ENCODE data around the gene FANCC. TPM values are rescaled to one million over a fixed set of nuclear protein-coding genes. Genes with fewer than 3 reads are reported as not detected.
A peak's percentile ranks its signal among the peaks of the same experiment; 100 is the strongest.

FANCC gene
- total and polyA plus RNA-seq, 2 of the 13 experiments (the other 11 are each of a cell fraction or from before 2014, with no cell fraction given): 7.4 to 8.6 TPM

DNA sequence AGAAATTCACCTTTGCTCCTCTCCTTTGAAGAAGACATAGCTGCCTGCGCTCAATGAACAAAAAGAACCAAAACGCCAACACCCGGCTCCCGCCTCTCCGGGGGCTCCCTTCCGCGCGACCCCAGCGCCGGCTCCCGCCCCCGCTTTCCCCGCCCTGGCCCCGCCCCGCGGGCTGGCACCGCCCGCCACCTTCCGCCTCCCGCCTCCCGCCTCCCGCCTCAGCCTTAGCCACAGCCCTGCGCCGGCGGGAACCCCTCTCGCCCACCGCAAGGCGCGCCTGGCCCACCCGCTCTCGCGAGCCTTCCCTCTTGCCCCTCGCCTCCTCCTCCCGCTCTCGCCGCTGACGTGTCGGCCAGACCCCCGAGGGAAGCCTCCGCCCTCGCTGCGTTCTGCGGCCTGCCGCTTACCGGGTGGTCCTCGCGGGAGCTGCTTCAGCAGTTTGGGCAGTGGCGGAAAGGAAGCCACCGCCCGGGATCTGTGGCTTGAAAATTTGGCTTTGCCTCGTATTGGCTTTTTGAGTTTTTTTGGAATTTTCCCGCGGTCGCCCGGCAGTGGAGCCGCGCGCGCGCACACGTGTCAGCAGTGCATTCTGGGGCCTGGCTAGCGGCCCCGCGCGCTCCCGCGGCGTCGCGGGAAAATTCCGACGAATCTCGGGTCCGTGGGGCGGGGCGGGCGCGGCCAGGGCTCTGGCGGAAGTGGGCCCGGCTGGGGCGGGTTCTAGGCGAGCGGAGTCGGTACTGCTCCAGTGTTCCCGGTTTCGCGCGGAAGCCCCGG lies at the start of gene FANCC (continued):
- TF ChIP-seq ZBTB21 (CRISPR knock-in tag; IDR thresholded peaks at IDR 0.05) (0 out of 2 replicates have a peak, but pooled peaks have one; percentile 25), SRY (CRISPR knock-in tag; IDR thresholded peaks at IDR 0.05) (no peak), ZNF616 (CRISPR knock-in tag; IDR thresholded peaks at IDR 0.05; ENCODE audit: low read depth) (no peak), AHR (CRISPR knock-in tag; IDR thresholded peaks at IDR 0.05) (peak; percentile 73; the same call in 1 of the 2 replicates), ZBTB20 (CRISPR knock-in tag; IDR thresholded peaks at IDR 0.05; ENCODE audit: borderline replicate concordance, low read depth) (peak; percentile 68), PAX8 (CRISPR knock-in tag; IDR thresholded peaks at IDR 0.05; ENCODE audit: borderline replicate concordance) (no peak), ZNF782 (CRISPR knock-in tag; IDR thresholded peaks at IDR 0.05; ENCODE audit: borderline replicate concordance) (no peak; the same call in 1 of the 2 replicates), ZNF790 (CRISPR knock-in tag; IDR thresholded peaks at IDR 0.05; ENCODE audit: borderline replicate concordance) (peak; percentile 66; the same call in 1 of the 2 replicates), NCOR1 (IDR thresholded peaks at IDR 0.05; ENCODE audit: borderline replicate concordance, low read length) (peak; percentile 38; the same call in 1 of the 2 replicates), ZNF652 (CRISPR knock-in tag; IDR thresholded peaks at IDR 0.05; ENCODE audit: borderline replicate concordance, low read depth) (no peak), SP140L (CRISPR knock-in tag; IDR thresholded peaks at IDR 0.05; ENCODE audit: borderline replicate concordance) (no peak), ZNF550 (CRISPR knock-in tag; IDR thresholded peaks at IDR 0.05; ENCODE audit: borderline replicate concordance) (no peak), ZNF253 (CRISPR knock-in tag; IDR thresholded peaks at IDR 0.05; ENCODE audit: borderline replicate concordance) (peak; percentile 80; the same call in 1 of the 2 replicates), CENPX (CRISPR knock-in tag; IDR thresholded peaks at IDR 0.05) (no peak), RARA (CRISPR knock-in tag; IDR thresholded peaks at IDR 0.05) (0 out of 2 replicates have a peak, but pooled peaks have one; percentile 34), AKAP8 (CRISPR knock-in tag; IDR thresholded peaks at IDR 0.05) (peak; percentile 22; the same call in 1 of the 2 replicates), TBX2 (CRISPR knock-in tag; IDR thresholded peaks at IDR 0.05; ENCODE audit: borderline replicate concordance) (peak; percentile 72), SIN3B (IDR thresholded peaks at IDR 0.05; ENCODE audit: low read length) (peak; percentile 46; the same call in 1 of the 2 replicates), MTF2 (CRISPR knock-in tag; IDR thresholded peaks at IDR 0.05; ENCODE audit: borderline replicate concordance) (0 out of 2 replicates have a peak, but pooled peaks have one; percentile 63)
- TF ChIP-seq, protein P1, sequence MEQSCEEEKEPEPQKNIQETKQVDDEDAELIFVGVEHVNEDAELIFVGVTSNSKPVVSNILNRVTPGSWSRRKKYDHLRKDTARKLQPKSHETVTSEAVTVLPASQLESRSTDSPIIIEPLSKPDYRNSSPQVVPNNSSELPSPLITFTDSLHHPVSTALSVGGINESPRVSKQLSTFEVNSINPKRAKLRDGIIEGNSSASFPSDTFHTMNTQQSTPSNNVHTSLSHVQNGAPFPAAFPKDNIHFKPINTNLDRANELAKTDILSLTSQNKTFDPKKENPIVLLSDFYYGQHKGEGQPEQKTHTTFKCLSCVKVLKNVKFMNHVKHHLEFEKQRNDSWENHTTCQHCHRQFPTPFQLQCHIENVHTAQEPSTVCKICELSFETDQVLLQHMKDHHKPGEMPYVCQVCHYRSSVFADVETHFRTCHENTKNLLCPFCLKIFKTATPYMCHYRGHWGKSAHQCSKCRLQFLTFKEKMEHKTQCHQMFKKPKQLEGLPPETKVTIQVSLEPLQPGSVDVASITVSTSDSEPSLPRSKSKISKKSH (CRISPR knock-in tag; IDR thresholded peaks at IDR 0.05; ENCODE audit: borderline replicate concordance): peak; percentile 68
- TF ChIP-seq, protein P2, sequence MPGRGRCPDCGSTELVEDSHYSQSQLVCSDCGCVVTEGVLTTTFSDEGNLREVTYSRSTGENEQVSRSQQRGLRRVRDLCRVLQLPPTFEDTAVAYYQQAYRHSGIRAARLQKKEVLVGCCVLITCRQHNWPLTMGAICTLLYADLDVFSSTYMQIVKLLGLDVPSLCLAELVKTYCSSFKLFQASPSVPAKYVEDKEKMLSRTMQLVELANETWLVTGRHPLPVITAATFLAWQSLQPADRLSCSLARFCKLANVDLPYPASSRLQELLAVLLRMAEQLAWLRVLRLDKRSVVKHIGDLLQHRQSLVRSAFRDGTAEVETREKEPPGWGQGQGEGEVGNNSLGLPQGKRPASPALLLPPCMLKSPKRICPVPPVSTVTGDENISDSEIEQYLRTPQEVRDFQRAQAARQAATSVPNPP (CRISPR knock-in tag; IDR thresholded peaks at IDR 0.05): peak; percentile 64; the same call in 1 of the 2 replicates
- TF ChIP-seq, protein P3, sequence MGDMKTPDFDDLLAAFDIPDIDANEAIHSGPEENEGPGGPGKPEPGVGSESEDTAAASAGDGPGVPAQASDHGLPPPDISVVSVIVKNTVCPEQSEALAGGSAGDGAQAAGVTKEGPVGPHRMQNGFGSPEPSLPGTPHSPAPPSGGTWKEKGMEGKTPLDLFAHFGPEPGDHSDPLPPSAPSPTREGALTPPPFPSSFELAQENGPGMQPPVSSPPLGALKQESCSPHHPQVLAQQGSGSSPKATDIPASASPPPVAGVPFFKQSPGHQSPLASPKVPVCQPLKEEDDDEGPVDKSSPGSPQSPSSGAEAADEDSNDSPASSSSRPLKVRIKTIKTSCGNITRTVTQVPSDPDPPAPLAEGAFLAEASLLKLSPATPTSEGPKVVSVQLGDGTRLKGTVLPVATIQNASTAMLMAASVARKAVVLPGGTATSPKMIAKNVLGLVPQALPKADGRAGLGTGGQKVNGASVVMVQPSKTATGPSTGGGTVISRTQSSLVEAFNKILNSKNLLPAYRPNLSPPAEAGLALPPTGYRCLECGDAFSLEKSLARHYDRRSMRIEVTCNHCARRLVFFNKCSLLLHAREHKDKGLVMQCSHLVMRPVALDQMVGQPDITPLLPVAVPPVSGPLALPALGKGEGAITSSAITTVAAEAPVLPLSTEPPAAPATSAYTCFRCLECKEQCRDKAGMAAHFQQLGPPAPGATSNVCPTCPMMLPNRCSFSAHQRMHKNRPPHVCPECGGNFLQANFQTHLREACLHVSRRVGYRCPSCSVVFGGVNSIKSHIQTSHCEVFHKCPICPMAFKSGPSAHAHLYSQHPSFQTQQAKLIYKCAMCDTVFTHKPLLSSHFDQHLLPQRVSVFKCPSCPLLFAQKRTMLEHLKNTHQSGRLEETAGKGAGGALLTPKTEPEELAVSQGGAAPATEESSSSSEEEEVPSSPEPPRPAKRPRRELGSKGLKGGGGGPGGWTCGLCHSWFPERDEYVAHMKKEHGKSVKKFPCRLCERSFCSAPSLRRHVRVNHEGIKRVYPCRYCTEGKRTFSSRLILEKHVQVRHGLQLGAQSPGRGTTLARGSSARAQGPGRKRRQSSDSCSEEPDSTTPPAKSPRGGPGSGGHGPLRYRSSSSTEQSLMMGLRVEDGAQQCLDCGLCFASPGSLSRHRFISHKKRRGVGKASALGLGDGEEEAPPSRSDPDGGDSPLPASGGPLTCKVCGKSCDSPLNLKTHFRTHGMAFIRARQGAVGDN (CRISPR knock-in tag; IDR thresholded peaks at IDR 0.05): peak; percentile 92
